Measurements from ENCODE around the gene CDKL2.

GRCh38 chr4:75542824-75543223, 87.5 kb downstream of the CDKL2 start:
- TF ChIP-seq, protein P1, sequence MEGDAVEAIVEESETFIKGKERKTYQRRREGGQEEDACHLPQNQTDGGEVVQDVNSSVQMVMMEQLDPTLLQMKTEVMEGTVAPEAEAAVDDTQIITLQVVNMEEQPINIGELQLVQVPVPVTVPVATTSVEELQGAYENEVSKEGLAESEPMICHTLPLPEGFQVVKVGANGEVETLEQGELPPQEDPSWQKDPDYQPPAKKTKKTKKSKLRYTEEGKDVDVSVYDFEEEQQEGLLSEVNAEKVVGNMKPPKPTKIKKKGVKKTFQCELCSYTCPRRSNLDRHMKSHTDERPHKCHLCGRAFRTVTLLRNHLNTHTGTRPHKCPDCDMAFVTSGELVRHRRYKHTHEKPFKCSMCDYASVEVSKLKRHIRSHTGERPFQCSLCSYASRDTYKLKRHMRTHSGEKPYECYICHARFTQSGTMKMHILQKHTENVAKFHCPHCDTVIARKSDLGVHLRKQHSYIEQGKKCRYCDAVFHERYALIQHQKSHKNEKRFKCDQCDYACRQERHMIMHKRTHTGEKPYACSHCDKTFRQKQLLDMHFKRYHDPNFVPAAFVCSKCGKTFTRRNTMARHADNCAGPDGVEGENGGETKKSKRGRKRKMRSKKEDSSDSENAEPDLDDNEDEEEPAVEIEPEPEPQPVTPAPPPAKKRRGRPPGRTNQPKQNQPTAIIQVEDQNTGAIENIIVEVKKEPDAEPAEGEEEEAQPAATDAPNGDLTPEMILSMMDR (IDR thresholded peaks at IDR 0.05), result no peak
- TF ChIP-seq POLR2A (IDR thresholded peaks at IDR 0.05), result no peak

Data from right lobe of liver (tissue), 4 donors.